Lung (tissue), 12 donors: Measurements from ENCODE around the gene CDK9. TPM values are rescaled to one million over a fixed set of nuclear protein-coding genes. Genes with fewer than 3 reads are reported as not detected.

Experiments used
- ATAC-seq: fragments of 200-7000 bp; cut with Tn5 transposase; one replicate; pipeline ENCODE4 v1.9.1; 2020; ENCODE audit warnings: moderate number of reproducible peaks; ENCODE audit not compliant: insufficient read depth, low FRiP score
- DNase-seq, 3 donors: peaks; one replicate each; pipeline ENCODE4 v3.0.0-alpha.2; 2013 to 2017
- H3K27ac ChIP-seq, 2 donors: one replicate each; pipeline ENCODE4 v1.5.1; 2013; ENCODE audit warnings: mild to moderate bottlenecking in 2 of 2, moderate library complexity in 2 of 2, control low read depth in 1 of 2, inconsistent platforms in 1 of 2, low read depth in 1 of 2, low read length in 1 of 2
- H3K27me3 ChIP-seq, 3 donors: one replicate each; pipeline ENCODE4 v1.5.1; 2013; ENCODE audit warnings: low read length in 2 of 3; ENCODE audit not compliant: control insufficient read depth in 3 of 3, insufficient read depth in 3 of 3
- H3K36me3 ChIP-seq, 4 donors: one replicate each; pipeline ENCODE4 v1.5.1; 2013; ENCODE audit warnings: low read length in 4 of 4, mild to moderate bottlenecking in 1 of 4, moderate library complexity in 1 of 4; ENCODE audit not compliant: control insufficient read depth in 4 of 4, insufficient read depth in 4 of 4
- H3K4me1 ChIP-seq, 5 donors: one replicate each; pipeline ENCODE4 v1.5.1; 2013; ENCODE audit warnings: low read length in 5 of 5, mild to moderate bottlenecking in 2 of 5, moderate library complexity in 1 of 5; ENCODE audit not compliant: control insufficient read depth in 5 of 5, insufficient read depth in 5 of 5
- H3K4me3 ChIP-seq: one replicate; pipeline ENCODE4 v1.5.1; 2013; ENCODE audit warnings: mild to moderate bottlenecking, control low read depth, moderate library complexity
- H3K9ac ChIP-seq, 2 donors: one replicate each; pipeline ENCODE4 v1.5.1; 2013; ENCODE audit warnings: low read length in 2 of 2, control low read depth in 1 of 2; ENCODE audit not compliant: insufficient read depth in 1 of 2
- H3K9me3 ChIP-seq, 4 donors: one replicate each; pipeline ENCODE4 v1.5.1; 2013; ENCODE audit warnings: low read length in 3 of 4, mild to moderate bottlenecking in 1 of 4, moderate library complexity in 1 of 4; ENCODE audit not compliant: control insufficient read depth in 4 of 4, insufficient read depth in 3 of 4
- WGBS, 2 donors: extraction: QIAGEN DNeasy Blood & Tissue Kit; methylation state at CpG; one replicate each; pipeline ENCODE4 v1.1.7; 2013; 5-methylcytosine and 5-hydroxymethylcytosine counted together
- polyA plus RNA-seq, 2 donors: library from polyadenylated mRNA; stranded (reverse); fragments of 200-250 nt; gene quantifications; one replicate each; pipeline ENCODE4 v1.2.1, GENCODE V29; 2013
- total RNA-seq, 2 donors: library from RNA; depleted of rRNA in 1 of 2; stranded (reverse); fragments of >200 nt in 1 of 2; gene quantifications; one replicate each; pipeline ENCODE4 v1.2.1, GENCODE V29; 2014 to 2021
- TF ChIP-seq, protein P1 (sequence below): IDR thresholded peaks from 2 replicates; pipeline ENCODE4 v1.5.1; 2012; ENCODE audit warnings: mild to moderate bottlenecking; ENCODE audit errors: control extremely low read depth, extremely low read depth
- donor health status: control.
- donor health status: control.
- donor health status: Bipolar disorder and iron deficiency.
- donor health status: healthy.
- donor health status: DM: yes; HTN: yes; CAD: no.

The CDK9 gene
- total and polyA plus RNA-seq, 4 donors = 53.9 to 97.9 (median 55.4) TPM

DNA sequence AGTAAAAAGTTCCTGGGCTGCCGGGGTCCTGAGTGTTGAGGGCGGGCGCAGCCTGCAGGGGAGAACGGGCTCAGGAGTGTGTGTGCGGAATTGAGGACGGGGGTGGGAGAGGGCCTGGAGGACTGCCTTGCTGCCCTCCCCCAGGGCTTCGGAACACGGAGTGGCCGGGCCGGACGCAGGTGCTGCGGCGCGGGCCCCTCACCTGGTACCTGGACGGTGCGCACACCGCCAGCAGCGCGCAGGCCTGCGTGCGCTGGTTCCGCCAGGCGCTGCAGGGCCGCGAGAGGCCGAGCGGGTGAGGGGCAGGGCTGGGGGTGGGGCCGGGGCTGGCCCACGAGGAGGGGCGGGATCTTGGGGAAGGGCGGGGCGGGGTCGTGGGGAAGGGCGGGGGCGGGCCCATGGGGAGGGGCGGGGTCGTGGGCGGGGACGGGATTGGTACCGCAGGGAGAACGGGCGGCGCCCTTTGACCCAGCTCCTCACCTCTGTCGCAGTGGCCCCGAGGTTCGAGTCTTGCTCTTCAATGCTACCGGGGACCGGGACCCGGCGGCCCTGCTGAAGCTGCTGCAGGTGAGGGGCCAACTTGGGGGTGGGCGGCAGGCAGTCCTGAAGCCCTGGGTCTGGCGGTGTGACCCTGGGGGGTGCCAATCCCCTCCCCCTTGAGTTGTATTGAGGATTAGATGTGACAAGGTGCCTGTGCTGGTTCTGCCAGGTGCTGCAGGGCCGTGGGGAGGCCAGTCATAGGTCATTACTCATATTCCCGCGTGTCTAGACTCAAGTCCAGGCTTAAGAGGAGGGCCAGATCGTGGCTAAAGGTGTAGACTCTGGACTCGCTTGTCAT, 23.9 kb downstream of the CDK9 start:
- H3K4me1 ChIP-seq = peaks cover 0 to 5% (median 0%) of the 10 kb centered on the region in 5 donors
- ATAC-seq = no peak
- no peak overlapping the region for H3K4me3 ChIP-seq
- peak; percentile 46 to 68 (median 53) for DNase-seq
- no peaks in the 10 kb centered on the region for H3K9me3 ChIP-seq
- peaks cover 9 to 60% (median 29%) of the 10 kb centered on the region in 4 donors for H3K36me3 ChIP-seq
- TF ChIP-seq, protein P1, sequence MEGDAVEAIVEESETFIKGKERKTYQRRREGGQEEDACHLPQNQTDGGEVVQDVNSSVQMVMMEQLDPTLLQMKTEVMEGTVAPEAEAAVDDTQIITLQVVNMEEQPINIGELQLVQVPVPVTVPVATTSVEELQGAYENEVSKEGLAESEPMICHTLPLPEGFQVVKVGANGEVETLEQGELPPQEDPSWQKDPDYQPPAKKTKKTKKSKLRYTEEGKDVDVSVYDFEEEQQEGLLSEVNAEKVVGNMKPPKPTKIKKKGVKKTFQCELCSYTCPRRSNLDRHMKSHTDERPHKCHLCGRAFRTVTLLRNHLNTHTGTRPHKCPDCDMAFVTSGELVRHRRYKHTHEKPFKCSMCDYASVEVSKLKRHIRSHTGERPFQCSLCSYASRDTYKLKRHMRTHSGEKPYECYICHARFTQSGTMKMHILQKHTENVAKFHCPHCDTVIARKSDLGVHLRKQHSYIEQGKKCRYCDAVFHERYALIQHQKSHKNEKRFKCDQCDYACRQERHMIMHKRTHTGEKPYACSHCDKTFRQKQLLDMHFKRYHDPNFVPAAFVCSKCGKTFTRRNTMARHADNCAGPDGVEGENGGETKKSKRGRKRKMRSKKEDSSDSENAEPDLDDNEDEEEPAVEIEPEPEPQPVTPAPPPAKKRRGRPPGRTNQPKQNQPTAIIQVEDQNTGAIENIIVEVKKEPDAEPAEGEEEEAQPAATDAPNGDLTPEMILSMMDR = no peak
- H3K27me3 ChIP-seq = no peaks in the 10 kb centered on the region
- WGBS, 2 donors = 53 to 63% methylated on average over 38 to 56 of the region's 57 CpGs
- no peak overlapping the region for H3K27ac ChIP-seq
- no peak overlapping the region for H3K9ac ChIP-seq

- ATAC-seq = no peak
- no peaks in the 10 kb centered on the region for H3K27me3 ChIP-seq
- peaks cover 9 to 69% (median 32%) of the 10 kb centered on the region in 4 donors for H3K36me3 ChIP-seq
- no peak overlapping the region for H3K27ac ChIP-seq
- DNase-seq = no peak
- no peak overlapping the region for H3K4me3 ChIP-seq
- no peaks in the 10 kb centered on the region for H3K9me3 ChIP-seq
- H3K4me1 ChIP-seq = peaks cover 0 to 5% (median 0%) of the 10 kb centered on the region in 5 donors
- H3K9ac ChIP-seq = no peak overlapping the region
- 95% methylated on average over 10 of the region's 10 CpGs for WGBS, 2 donors
- TF ChIP-seq, protein P1 = no peak
Measured at GRCh38 chr9:127810378-127811187, 24.7 kb downstream of the CDK9 start.

DNA sequence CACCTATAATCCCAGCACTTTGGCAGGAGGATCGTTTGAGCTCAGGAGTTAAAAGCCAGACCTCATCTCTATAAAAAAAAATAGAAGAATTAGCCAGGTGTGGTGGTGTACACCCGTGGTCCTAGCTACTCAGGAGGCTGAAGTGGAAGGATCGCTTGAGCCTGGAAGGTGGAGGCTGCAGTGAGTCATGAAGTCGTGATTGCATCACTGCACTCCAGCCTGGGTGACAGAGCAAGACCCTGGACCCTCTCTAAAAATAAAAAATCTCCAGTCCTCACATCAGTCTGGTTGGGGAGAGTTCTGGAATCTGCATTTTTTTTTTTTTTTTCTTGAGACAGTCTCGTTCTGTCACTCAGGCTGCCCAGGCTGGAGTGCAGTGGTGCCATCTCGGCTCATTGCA, 26.2 kb downstream of the CDK9 start:
- TF ChIP-seq, protein P1 = no peak
- Histone ChIP-seq H3K27ac (no peak overlapping the region), H3K9ac (no peak overlapping the region), H3K36me3 (peaks cover 12 to 76% (median 28%) of the 10 kb centered on the region in 4 donors), H3K4me1 (peaks cover 0 to 5% (median 0%) of the 10 kb centered on the region in 5 donors), H3K4me3 (no peak overlapping the region), H3K9me3 (no peaks in the 10 kb centered on the region), H3K27me3 (no peaks in the 10 kb centered on the region)
- ATAC-seq (no peak), DNase-seq (no peak)
- 86 to 91% methylated on average over 6 of the region's 6 CpGs for WGBS, 2 donors
